PC-9 (cell line): ENCODE measurements around the gene ADGRA3. TPM values are rescaled to one million over a fixed set of nuclear protein-coding genes. Genes with fewer than 3 reads are reported as not detected.

ENCODE experiments used
- BruUV-seq: library from RNA; stranded (reverse); fragments of 400-500 nt; replicated peaks from 2 replicates; lab custom pipeline; 2021; lab: Mats Ljungman, UMichigan
- CTCF ChIA-PET: fragments of 300-600 bp; sonication (Branson Sonifier 250); formaldehyde crosslinking; loops from one replicate; lab custom pipeline; 2022; ENCODE audit warnings: antibody characterized with exemption; lab: Charles Lee
- POLR2A ChIA-PET: fragments of 300-600 bp; sonication (Branson Sonifier 250); formaldehyde crosslinking; loops from one replicate; lab custom pipeline; 2022; ENCODE audit warnings: antibody characterized with exemption; ENCODE audit not compliant: unreplicated experiment; lab: Charles Lee
- DNase-seq, 2 experiments: peaks; one replicate each; pipeline versions ENCODE4 v3.0.0 to v3.0.0-alpha.2; 2015 to 2022; ENCODE audit warnings: mixed read lengths in 1 of 2
- H2AFZ ChIP-seq: fragments of 200-600 bp; sonication (generic); 2 replicates; pipeline ENCODE4 v1.8.1; 2017; ENCODE audit warnings: antibody characterized with exemption
- H3F3A ChIP-seq: fragments of 200-600 bp; sonication (generic); 2 replicates; pipeline ENCODE4 v1.8.1; 2017; ENCODE audit warnings: antibody characterized with exemption, mild to moderate bottlenecking, low read depth; ENCODE audit not compliant: insufficient read depth
- H3K27ac ChIP-seq: fragments of 200-600 bp; sonication (generic); 2 replicates; pipeline ENCODE4 v1.6.1; 2016; ENCODE audit warnings: mixed run types
- H3K27me3 ChIP-seq: fragments of 200-600 bp; sonication (generic); 2 replicates; pipeline ENCODE4 v1.6.1; 2016; ENCODE audit warnings: low read depth, mixed run types; ENCODE audit not compliant: insufficient read depth
- H3K36me3 ChIP-seq: fragments of 200-600 bp; sonication (generic); 2 replicates; pipeline ENCODE4 v1.6.1; 2016; ENCODE audit warnings: low read depth, mixed run types
- H3K4me1 ChIP-seq: fragments of 200-600 bp; sonication (generic); replicated peaks from 2 replicates; pipeline ENCODE4 v1.6.1; 2016; ENCODE audit warnings: mixed run types; ENCODE audit not compliant: insufficient read depth
- H3K4me2 ChIP-seq: fragments of 200-600 bp; sonication (generic); 2 replicates; pipeline ENCODE4 v1.6.1; 2017; ENCODE audit warnings: mixed run types
- H3K4me3 ChIP-seq: fragments of 200-600 bp; sonication (generic); 2 replicates; pipeline ENCODE4 v1.6.1; 2016; ENCODE audit warnings: mixed run types
- H3K79me2 ChIP-seq: fragments of 200-600 bp; sonication (generic); 2 replicates; pipeline ENCODE4 v1.6.1; 2017; ENCODE audit warnings: low read depth, mixed run types
- H3K9me2 ChIP-seq: fragments of 200-600 bp; sonication (generic); 2 replicates; pipeline ENCODE4 v1.8.1; 2017; ENCODE audit warnings: mild to moderate bottlenecking; ENCODE audit not compliant: insufficient read depth
- H3K9me3 ChIP-seq: fragments of 200-600 bp; sonication (generic); 2 replicates; pipeline ENCODE4 v1.8.1; 2016; ENCODE audit warnings: low read depth; ENCODE audit not compliant: insufficient read depth
- H4K20me1 ChIP-seq: fragments of 200-600 bp; sonication (generic); 2 replicates; pipeline ENCODE4 v1.8.1; 2017; ENCODE audit not compliant: insufficient read depth
- EZH2 ChIP-seq: fragments of 200-600 bp; sonication (generic); IDR thresholded peaks from 2 replicates; pipeline ENCODE4 v1.8.0; 2017; ENCODE audit warnings: antibody characterized with exemption, low read depth
- intact Hi-C: fragments of 100-400 bp; cut with micrococcal nuclease; formaldehyde crosslinking; loops from one replicate; pipeline ENCODE4 v1.10.0; 2022; ENCODE audit not compliant: unreplicated experiment
- total RNA-seq: library from RNA; stranded (reverse); gene quantifications from 2 replicates; pipeline ENCODE4 v1.2.3, GENCODE V29; 2021
- TF ChIP-seq, protein P1 (sequence below): fragments of 200-600 bp; sonication (generic); conservative IDR thresholded peaks from 2 replicates; pipeline ENCODE4 v1.6.1; 2017; ENCODE audit warnings: mixed run types, antibody characterized with exemption, mild to moderate bottlenecking, moderate library complexity

The ADGRA3 gene
- total RNA-seq, 1 experiment from 2014 or later = 40.5 TPM

DNA sequence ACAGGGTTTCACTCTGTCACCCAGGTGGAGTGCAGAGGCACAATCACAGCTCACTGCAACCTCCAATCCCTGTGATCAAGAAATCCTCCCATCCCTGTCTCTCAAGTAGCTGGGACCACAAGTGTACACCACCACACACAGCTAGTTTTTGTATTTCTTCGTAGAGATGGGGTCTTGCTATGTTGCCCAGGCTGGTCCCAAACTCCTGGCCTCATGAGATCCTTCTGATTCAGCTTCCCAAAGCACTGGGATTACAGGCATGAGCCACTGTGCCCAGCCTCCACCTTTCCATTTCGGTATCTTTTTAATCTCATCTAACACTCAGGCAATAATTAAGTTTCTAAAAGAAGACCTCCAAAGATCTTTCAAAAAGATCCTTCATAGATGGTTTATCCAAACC, 22.9 kb downstream of the ADGRA3 start:
- H3F3A ChIP-seq = no peaks in the 10 kb centered on the region
- no peak overlapping the region for H3K4me3 ChIP-seq
- BruUV-seq = no TSS peak
- H3K4me1 ChIP-seq = no peaks in the 10 kb centered on the region
- no peaks in the 10 kb centered on the region for H3K36me3 ChIP-seq
- TF ChIP-seq, protein P1, sequence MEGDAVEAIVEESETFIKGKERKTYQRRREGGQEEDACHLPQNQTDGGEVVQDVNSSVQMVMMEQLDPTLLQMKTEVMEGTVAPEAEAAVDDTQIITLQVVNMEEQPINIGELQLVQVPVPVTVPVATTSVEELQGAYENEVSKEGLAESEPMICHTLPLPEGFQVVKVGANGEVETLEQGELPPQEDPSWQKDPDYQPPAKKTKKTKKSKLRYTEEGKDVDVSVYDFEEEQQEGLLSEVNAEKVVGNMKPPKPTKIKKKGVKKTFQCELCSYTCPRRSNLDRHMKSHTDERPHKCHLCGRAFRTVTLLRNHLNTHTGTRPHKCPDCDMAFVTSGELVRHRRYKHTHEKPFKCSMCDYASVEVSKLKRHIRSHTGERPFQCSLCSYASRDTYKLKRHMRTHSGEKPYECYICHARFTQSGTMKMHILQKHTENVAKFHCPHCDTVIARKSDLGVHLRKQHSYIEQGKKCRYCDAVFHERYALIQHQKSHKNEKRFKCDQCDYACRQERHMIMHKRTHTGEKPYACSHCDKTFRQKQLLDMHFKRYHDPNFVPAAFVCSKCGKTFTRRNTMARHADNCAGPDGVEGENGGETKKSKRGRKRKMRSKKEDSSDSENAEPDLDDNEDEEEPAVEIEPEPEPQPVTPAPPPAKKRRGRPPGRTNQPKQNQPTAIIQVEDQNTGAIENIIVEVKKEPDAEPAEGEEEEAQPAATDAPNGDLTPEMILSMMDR = no peak
- no peak for TF ChIP-seq EZH2
- H3K27ac ChIP-seq = no peak overlapping the region
- no peak overlapping the region for H3K4me2 ChIP-seq
- ChIA-PET CTCF (no interaction called here), POLR2A (no interaction called here)
- H3K79me2 ChIP-seq = peaks cover 76% of the 10 kb centered on the region
- DNase-seq = no peak
- no peaks in the 10 kb centered on the region for H3K27me3 ChIP-seq
- intact Hi-C loops = no loop called here
- H3K9me2 ChIP-seq = no peaks in the 10 kb centered on the region
- no peaks in the 10 kb centered on the region for H4K20me1 ChIP-seq
- H2AFZ ChIP-seq = no peak overlapping the region
- no peaks in the 10 kb centered on the region for H3K9me3 ChIP-seq

DNA sequence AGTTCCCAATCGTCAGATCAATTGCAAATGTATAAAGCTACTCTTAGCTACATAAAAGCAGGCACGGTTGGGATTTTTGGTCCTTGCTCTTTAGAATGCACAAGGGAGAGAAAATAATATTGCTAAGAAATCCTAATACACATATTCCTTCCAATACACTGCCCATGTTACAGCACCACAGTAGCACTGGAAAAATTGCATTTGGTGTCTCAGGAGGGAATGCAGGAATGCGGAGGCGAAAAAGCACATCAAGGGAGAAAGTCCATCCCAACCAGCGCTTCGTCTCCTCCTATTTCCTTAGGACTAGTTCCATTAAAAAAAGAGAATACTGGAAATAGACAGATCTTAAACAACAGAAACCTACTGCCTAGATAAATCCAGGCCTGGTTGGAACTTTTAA, 23.9 kb downstream of the ADGRA3 start:
- H3F3A ChIP-seq = no peaks in the 10 kb centered on the region
- no peaks in the 10 kb centered on the region for H3K36me3 ChIP-seq
- H3K27ac ChIP-seq = no peak overlapping the region
- no peak overlapping the region for H3K4me3 ChIP-seq
- intact Hi-C loops = no loop called here
- no peak for DNase-seq
- no peaks in the 10 kb centered on the region for H3K9me2 ChIP-seq
- CTCF ChIA-PET = no interaction called here
- no peaks in the 10 kb centered on the region for H3K4me1 ChIP-seq
- peaks cover 77% of the 10 kb centered on the region for H3K79me2 ChIP-seq
- no peaks in the 10 kb centered on the region for H3K27me3 ChIP-seq
- no peaks in the 10 kb centered on the region for H4K20me1 ChIP-seq
- H2AFZ ChIP-seq = no peak overlapping the region
- H3K9me3 ChIP-seq = no peaks in the 10 kb centered on the region
- POLR2A ChIA-PET = no interaction called here
- no peak for TF ChIP-seq EZH2
- TF ChIP-seq, protein P1 = no peak
- no peak overlapping the region for H3K4me2 ChIP-seq
- no TSS peak for BruUV-seq

DNA sequence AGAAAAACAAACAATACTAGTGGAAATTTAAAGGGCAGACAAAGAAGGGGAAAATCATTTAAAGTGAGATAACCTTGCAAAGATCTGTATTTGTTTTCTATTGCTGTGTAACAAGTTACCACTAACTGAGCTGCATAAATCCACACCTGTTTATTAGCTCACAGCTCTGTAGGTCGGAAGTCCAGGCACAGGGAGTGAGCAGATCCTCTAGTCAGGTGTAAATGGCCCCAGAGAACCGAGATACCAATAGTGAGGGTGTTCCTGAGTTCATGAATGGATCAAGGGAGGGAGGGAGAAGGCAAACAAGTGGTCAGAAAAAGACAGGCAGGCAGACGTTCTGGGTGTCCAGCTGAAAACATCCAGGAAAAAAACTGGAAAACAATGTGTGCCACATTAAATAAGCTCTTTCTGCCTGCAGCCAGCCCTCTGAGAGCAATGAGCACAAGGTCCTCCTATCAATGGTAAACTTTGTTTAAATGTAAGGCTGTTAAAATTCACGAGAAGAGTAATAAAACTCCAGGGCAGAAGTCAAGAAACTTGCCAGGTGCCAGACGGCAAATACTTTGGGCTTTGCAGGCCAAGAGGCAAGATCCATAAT, 25.0 kb downstream of the ADGRA3 start:
- POLR2A ChIA-PET = no interaction called here
- no peak for TF ChIP-seq EZH2
- TF ChIP-seq, protein P1 = no peak
- H3K79me2 ChIP-seq = peaks cover 76% of the 10 kb centered on the region

More for the DNA sequence above, 25.0 kb downstream of the ADGRA3 start:
- no peak overlapping the region for H3K4me2 ChIP-seq
- no peak overlapping the region for H2AFZ ChIP-seq
- H3F3A ChIP-seq = no peaks in the 10 kb centered on the region
- no peak overlapping the region for H3K4me3 ChIP-seq
- H3K9me3 ChIP-seq = no peaks in the 10 kb centered on the region
- no TSS peak for BruUV-seq
- no peaks in the 10 kb centered on the region for H3K4me1 ChIP-seq
- H3K27ac ChIP-seq = no peak overlapping the region
- CTCF ChIA-PET = no interaction called here
- no peaks in the 10 kb centered on the region for H4K20me1 ChIP-seq
- DNase-seq = no peak
- intact Hi-C loops = no loop called here
- H3K36me3 ChIP-seq = no peaks in the 10 kb centered on the region
- no peaks in the 10 kb centered on the region for H3K27me3 ChIP-seq
- no peaks in the 10 kb centered on the region for H3K9me2 ChIP-seq
